ENCODE data around the gene APLNR. TPM values are rescaled to one million over a fixed set of nuclear protein-coding genes. Genes with fewer than 3 reads are reported as not detected.

Gene APLNR
- total and polyA plus RNA-seq, 2 donors (not counting 1 experiment from before 2014, with no cell fraction given), result not detected

GRCh38 chr11:57275582-57275981 lies 38.5 kb upstream of the APLNR start:
- ATAC-seq (ENCODE audit: low read depth) (no peak), DNase-seq (no peak)
- Histone ChIP-seq H3K4me2 (replicated peaks; ENCODE audit: low read depth, low read length, poor library complexity, severe bottlenecking) (no peak overlapping the region), H3K4me3 (ENCODE audit: control extremely low read depth in 1 of 5, extremely low read depth in 1 of 5, insufficient read depth in 1 of 5, low read depth in 2 of 5, low read length in 4 of 5) (no peak overlapping the region), H3K36me3 (replicated peaks in 1 of 2; ENCODE audit: control extremely low read depth in 1 of 2, control insufficient read depth in 1 of 2, extremely low read depth in 1 of 2, insufficient read depth in 2 of 2, low read length in 1 of 2) (no peaks in the 10 kb centered on the region), H3K9me3 (ENCODE audit: control extremely low read depth in 1 of 3, control insufficient read depth in 2 of 3, insufficient read depth in 1 of 3, low read length in 2 of 3) (peaks cover 0 to 3% (median 0%) of the 10 kb centered on the region in 3 donors), H4K20me1 (ENCODE audit: control insufficient read depth, insufficient read depth, low read length, poor library complexity, severe bottlenecking) (no peaks in the 10 kb centered on the region), H3K79me2 (ENCODE audit: control insufficient read depth, insufficient read depth, low read length) (no peaks in the 10 kb centered on the region), H3K27me3 (replicated peaks in 1 of 4; ENCODE audit: control extremely low read depth in 1 of 4, control insufficient read depth in 3 of 4, insufficient read depth in 4 of 4, low read length in 3 of 4) (peaks cover 0 to 13% (median 5%) of the 10 kb centered on the region in 4 experiments), H3K9ac (ENCODE audit: low read length) (no peak overlapping the region), H3K27ac (ENCODE audit: low read length in 2 of 2) (no peak overlapping the region), H2AFZ (ENCODE audit: insufficient read depth, low read depth, low read length, poor library complexity, severe bottlenecking) (no peak overlapping the region), H3K4me1 (ENCODE audit: control insufficient read depth in 2 of 2, insufficient read depth in 2 of 2, low read length in 2 of 2) (no peaks in the 10 kb centered on the region)
- no peak for TF ChIP-seq CTCF (IDR thresholded peaks at IDR 0.05)
- TF ChIP-seq EZH2 (IDR thresholded peaks at IDR 0.05; ENCODE audit: borderline replicate concordance, insufficient read depth, low read depth, low read length, poor library complexity, severe bottlenecking), result no peak
- Mint-ChIP-seq H3K9me3 (ENCODE audit: insufficient read depth) (no peaks in the 10 kb centered on the region), H3K27me3 (peaks cover 50% of the 10 kb centered on the region), H3K4me1 (peaks cover 2% of the 10 kb centered on the region), H3K27ac (no peak overlapping the region), H3K4me3 (no peak overlapping the region)
- ChIA-PET CTCF (interaction anchor here (2.2 kb wide), 1 partner anchor 26 kb away, joined by 5 read pairs; no protein-coding TSS in a partner anchor), POLR2A (no interaction called here)
- WGBS (ENCODE audit: insufficient coverage), result 36% methylated on average over 2 of the region's 3 CpGs
- intact Hi-C loops (cut with micrococcal nuclease), result no loop called here

GRCh38 chr11:57274904-57275498 lies 38.0 kb upstream of the APLNR start:
- Mint-ChIP-seq H3K27me3 (peaks cover 50% of the 10 kb centered on the region), H3K9me3 (ENCODE audit: insufficient read depth) (no peaks in the 10 kb centered on the region), H3K27ac (no peak overlapping the region), H3K4me3 (no peak overlapping the region), H3K4me1 (peaks cover 2% of the 10 kb centered on the region)
- ATAC-seq (ENCODE audit: low read depth) (no peak), DNase-seq (no peak)
- no peak overlapping the region for H3K4me3 ChIP-seq (ENCODE audit: control extremely low read depth in 1 of 5, extremely low read depth in 1 of 5, insufficient read depth in 1 of 5, low read depth in 2 of 5, low read length in 4 of 5)
- H3K27me3 ChIP-seq (replicated peaks in 1 of 4; ENCODE audit: control extremely low read depth in 1 of 4, control insufficient read depth in 3 of 4, insufficient read depth in 4 of 4, low read length in 3 of 4), result peaks cover 0 to 13% (median 5%) of the 10 kb centered on the region in 4 experiments
- intact Hi-C loops (cut with micrococcal nuclease), result no loop called here
- WGBS (ENCODE audit: insufficient coverage), result no CpG with 5 or more reads among the region's 1 CpG
- TF ChIP-seq CTCF (IDR thresholded peaks at IDR 0.05) (no peak), EZH2 (IDR thresholded peaks at IDR 0.05; ENCODE audit: borderline replicate concordance, insufficient read depth, low read depth, low read length, poor library complexity, severe bottlenecking) (no peak)
- H3K9ac ChIP-seq (ENCODE audit: low read length), result no peak overlapping the region
- H3K9me3 ChIP-seq (ENCODE audit: control extremely low read depth in 1 of 3, control insufficient read depth in 2 of 3, insufficient read depth in 1 of 3, low read length in 2 of 3), result peaks cover 0 to 3% (median 0%) of the 10 kb centered on the region in 3 donors
- no peaks in the 10 kb centered on the region for H4K20me1 ChIP-seq (ENCODE audit: control insufficient read depth, insufficient read depth, low read length, poor library complexity, severe bottlenecking)
- H3K4me2 ChIP-seq (replicated peaks; ENCODE audit: low read depth, low read length, poor library complexity, severe bottlenecking), result no peak overlapping the region
- no peaks in the 10 kb centered on the region for H3K4me1 ChIP-seq (ENCODE audit: control insufficient read depth in 2 of 2, insufficient read depth in 2 of 2, low read length in 2 of 2)
- no peaks in the 10 kb centered on the region for H3K36me3 ChIP-seq (replicated peaks in 1 of 2; ENCODE audit: control extremely low read depth in 1 of 2, control insufficient read depth in 1 of 2, extremely low read depth in 1 of 2, insufficient read depth in 2 of 2, low read length in 1 of 2)
- ChIA-PET POLR2A (no interaction called here), CTCF (interaction anchor here (2.2 kb wide), 1 partner anchor 26 kb away, joined by 5 read pairs; no protein-coding TSS in a partner anchor)
- H2AFZ ChIP-seq (ENCODE audit: insufficient read depth, low read depth, low read length, poor library complexity, severe bottlenecking), result no peak overlapping the region
- H3K79me2 ChIP-seq (ENCODE audit: control insufficient read depth, insufficient read depth, low read length), result no peaks in the 10 kb centered on the region
- H3K27ac ChIP-seq (ENCODE audit: low read length in 2 of 2), result no peak overlapping the region
